Gastroesophageal sphincter (tissue), 4 donors: ENCODE data around the gene MYCBP2. TPM values are rescaled to one million over a fixed set of nuclear protein-coding genes. Genes with fewer than 3 reads are reported as not detected.

Source experiments
- ATAC-seq: fragments of 150-250 bp; one replicate; pipeline ENCODE4 v1.9.1; 2016; ENCODE audit warnings: mild to moderate bottlenecking, moderate library complexity
- H3K27ac ChIP-seq, 4 donors: fragments of 200-600 bp; sonication (generic) in 3 of 4; 1 replicate in 3 of 4; 2 replicates in 1 of 4; pipeline ENCODE4 v1.5.1; 2016 to 2019
- H3K27me3 ChIP-seq: fragments of 200-600 bp; sonication (generic); one replicate; pipeline ENCODE4 v1.5.1; 2019
- H3K36me3 ChIP-seq, 2 donors: fragments of 200-600 bp; sonication (generic); one replicate each; pipeline ENCODE4 v1.5.1; 2019; ENCODE audit warnings: control low read depth in 1 of 2
- H3K4me1 ChIP-seq, 3 donors: fragments of 200-600 bp; sonication (generic); 1 replicate in 2 of 3; 2 replicates in 1 of 3; pipeline ENCODE4 v1.5.1; 2016 to 2019; ENCODE audit warnings: control low read depth in 2 of 3
- H3K4me3 ChIP-seq, 2 donors: fragments of 200-600 bp; sonication (generic); one replicate each; pipeline ENCODE4 v1.5.1; 2019; ENCODE audit warnings: mild to moderate bottlenecking in 1 of 2, moderate library complexity in 1 of 2
- H3K9me3 ChIP-seq, 3 donors: fragments of 200-600 bp; sonication (generic); one replicate each; pipeline ENCODE4 v1.5.1; 2017 to 2019; ENCODE audit warnings: control low read depth in 2 of 3
- CTCF ChIP-seq, 4 experiments: fragments of 200-600 bp in 2 of 4; fragments of 450-650 bp in 2 of 4; sonication (generic) in 1 of 4; IDR thresholded peaks; one replicate each; pipeline ENCODE4 v1.5.1; 2017 to 2019; ENCODE audit warnings: antibody characterized with exemption in 4 of 4, mild to moderate bottlenecking in 2 of 4, moderate library complexity in 2 of 4
- EP300 ChIP-seq: sonication (generic); formaldehyde crosslinking; IDR thresholded peaks from one replicate; pipeline ENCODE4 v1.6.1; 2017; ENCODE audit warnings: antibody characterized with exemption, mild to moderate bottlenecking
- POLR2A ChIP-seq, 2 donors: fragments of 450-650 bp; IDR thresholded peaks; one replicate each; pipeline ENCODE4 v1.6.1; 2017; ENCODE audit warnings: antibody characterized with exemption in 2 of 2, mild to moderate bottlenecking in 2 of 2, moderate library complexity in 1 of 2
- POLR2AphosphoS5 ChIP-seq: sonication (generic); formaldehyde crosslinking; IDR thresholded peaks from one replicate; pipeline ENCODE4 v1.6.1; 2017; ENCODE audit warnings: antibody characterized with exemption
- WGBS, 2 donors: methylation state at CpG; one replicate each; pipeline ENCODE4 v1.1.5; 2018; ENCODE audit warnings: low coverage in 1 of 2; 5-methylcytosine and 5-hydroxymethylcytosine counted together
- total RNA-seq, 4 donors: library from RNA; depleted of rRNA; stranded (reverse); fragments of >200 nt; gene quantifications; one replicate each; pipeline ENCODE4 v1.1.0, GENCODE V29; 2016

Gene MYCBP2
- total RNA-seq, 4 donors from 2014 or later = 116 to 148 (median 119) TPM

- H3K9me3 ChIP-seq = no peaks in the 10 kb centered on the region
- no peaks in the 10 kb centered on the region for H3K27me3 ChIP-seq
- no peak for TF ChIP-seq EP300
- TF ChIP-seq CTCF (IDR thresholded peaks at IDR 0.05) = no peak
- TF ChIP-seq POLR2A (IDR thresholded peaks at IDR 0.05) = no peak
- TF ChIP-seq POLR2AphosphoS5 = no peak
- no peak for ATAC-seq
- H3K4me3 ChIP-seq = no peak overlapping the region
- no peak overlapping the region for H3K27ac ChIP-seq
- no peaks in the 10 kb centered on the region for H3K4me1 ChIP-seq
- 83 to 90% methylated on average over 1 to 2 of the region's 2 CpGs for WGBS, 2 donors
- H3K36me3 ChIP-seq = peaks cover 5 to 91% of the 10 kb centered on the region in 2 donors
Measured at GRCh38 chr13:77184455-77184854, 142.4 kb downstream of the MYCBP2 start.

GRCh38 chr13:77180011-77180410 is 146.9 kb downstream of the MYCBP2 start:
- H3K36me3 ChIP-seq = peaks cover 9 to 90% of the 10 kb centered on the region in 2 donors

GRCh38 chr13:77177646-77178045 is 149.2 kb downstream of the MYCBP2 start:
- no peak for ATAC-seq
- Histone ChIP-seq H3K27ac (no peak overlapping the region), H3K36me3 (peaks cover 12 to 92% of the 10 kb centered on the region in 2 donors), H3K27me3 (no peaks in the 10 kb centered on the region), H3K9me3 (no peaks in the 10 kb centered on the region), H3K4me1 (no peaks in the 10 kb centered on the region), H3K4me3 (no peak overlapping the region)
- 88 to 94% methylated on average over 2 of the region's 2 CpGs for WGBS, 2 donors
- TF ChIP-seq POLR2AphosphoS5 = no peak
- no peak for TF ChIP-seq POLR2A (IDR thresholded peaks at IDR 0.05)
- no peak for TF ChIP-seq CTCF (IDR thresholded peaks at IDR 0.05)
- TF ChIP-seq EP300 = no peak

More at GRCh38 chr13:77180011-77180410, 146.9 kb downstream of the MYCBP2 start:
- TF ChIP-seq EP300 (no peak), POLR2A (IDR thresholded peaks at IDR 0.05) (no peak), CTCF (IDR thresholded peaks at IDR 0.05) (no peak), POLR2AphosphoS5 (no peak)
- no peak overlapping the region for H3K4me3 ChIP-seq
- no peaks in the 10 kb centered on the region for H3K4me1 ChIP-seq
- H3K9me3 ChIP-seq = no peaks in the 10 kb centered on the region
- ATAC-seq = no peak
- H3K27me3 ChIP-seq = no peaks in the 10 kb centered on the region
- WGBS, 2 donors = 90 to 94% methylated on average over 2 to 4 of the region's 4 CpGs
- H3K27ac ChIP-seq = no peak overlapping the region

- Histone ChIP-seq H3K4me1 (no peaks in the 10 kb centered on the region), H3K4me3 (no peak overlapping the region), H3K9me3 (no peaks in the 10 kb centered on the region), H3K36me3 (peaks cover 12 to 92% of the 10 kb centered on the region in 2 donors), H3K27ac (no peak overlapping the region), H3K27me3 (no peaks in the 10 kb centered on the region)
- WGBS, 2 donors = 64 to 89% methylated on average over 2 of the region's 2 CpGs
- ATAC-seq = no peak
- no peak for TF ChIP-seq POLR2AphosphoS5
Measured at GRCh38 chr13:77176350-77176749, 150.5 kb downstream of the MYCBP2 start.

GRCh38 chr13:77172650-77173049 is 154.2 kb downstream of the MYCBP2 start:
- 94 to 96% methylated on average over 4 of the region's 4 CpGs for WGBS, 2 donors
- TF ChIP-seq POLR2A (IDR thresholded peaks at IDR 0.05) (no peak), CTCF (IDR thresholded peaks at IDR 0.05) (no peak), EP300 (no peak), POLR2AphosphoS5 (no peak)
- H3K36me3 ChIP-seq = peaks cover 12 to 91% of the 10 kb centered on the region in 2 donors
- no peak overlapping the region for H3K4me3 ChIP-seq
- H3K27ac ChIP-seq = no peak overlapping the region
- H3K9me3 ChIP-seq = no peaks in the 10 kb centered on the region
- no peaks in the 10 kb centered on the region for H3K4me1 ChIP-seq
- no peak for ATAC-seq
- no peaks in the 10 kb centered on the region for H3K27me3 ChIP-seq
